Right atrium auricular region (tissue), 2 donors: ENCODE measurements around the gene ADGRG1. TPM values are rescaled to one million over a fixed set of nuclear protein-coding genes. Genes with fewer than 3 reads are reported as not detected.

Source experiments
- DNase-seq: peaks from one replicate; pipeline ENCODE4 v3.0.0-alpha.2; 2019; ENCODE audit warnings: low spot score
- H3K27ac ChIP-seq, 2 donors: fragments of 200-600 bp; sonication (generic); 1 replicate in 1 of 2; 2 replicates in 1 of 2; pipeline ENCODE4 v1.5.1; 2016 to 2019
- H3K27me3 ChIP-seq, 2 donors: fragments of 200-600 bp; sonication (generic); one replicate each; pipeline versions ENCODE4 v1.5.1 to v1.6.0; 2017 to 2019
- H3K36me3 ChIP-seq: fragments of 200-600 bp; sonication (generic); one replicate; pipeline ENCODE4 v1.5.1; 2016
- H3K4me1 ChIP-seq, 2 donors: fragments of 200-600 bp; sonication (generic); one replicate each; pipeline versions ENCODE4 v1.5.1 to v1.6.0; 2017 to 2019
- H3K4me3 ChIP-seq, 2 donors: fragments of 200-600 bp; sonication (generic); 1 replicate in 1 of 2; 2 replicates in 1 of 2; pipeline ENCODE4 v1.5.1; 2017 to 2019; ENCODE audit warnings: mild to moderate bottlenecking in 1 of 2, moderate library complexity in 1 of 2
- H3K9me3 ChIP-seq, 2 donors: fragments of 200-600 bp; sonication (generic); one replicate each; pipeline ENCODE4 v1.5.1; 2019
- total RNA-seq, 2 donors: library from RNA; depleted of rRNA; stranded (reverse); fragments of >200 nt; gene quantifications; one replicate each; pipeline ENCODE4 v1.1.0, GENCODE V29; 2016
- TF ChIP-seq, protein P1 (sequence below), 2 donors: fragments of 200-600 bp; sonication (generic); IDR thresholded peaks; one replicate each; pipeline ENCODE4 v1.5.1; 2019; ENCODE audit warnings: antibody characterized with exemption in 2 of 2

Gene ADGRG1
- total RNA-seq, 2 donors from 2014 or later = 12.6 to 25.5 TPM

DNA sequence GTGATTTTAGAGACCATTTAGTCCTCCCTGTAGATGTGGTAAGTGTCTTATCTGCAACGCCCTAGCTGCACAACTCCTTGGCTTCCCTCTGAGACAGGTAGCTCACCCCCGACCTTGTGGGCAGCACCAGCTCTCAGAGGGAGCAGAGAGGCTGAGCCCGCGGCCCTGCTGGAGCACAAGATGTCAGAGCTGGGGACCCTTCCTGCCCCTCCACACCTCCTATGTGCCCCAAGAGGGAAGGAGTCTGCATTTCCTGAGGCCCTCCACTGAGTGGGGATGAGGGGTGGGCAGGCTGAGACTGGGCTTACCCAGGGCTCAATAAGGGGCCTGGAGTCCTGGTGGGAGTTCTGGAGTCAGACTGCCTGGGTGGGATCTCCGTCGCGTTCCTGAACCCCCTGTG, 12.2 kb upstream of the ADGRG1 start:
- TF ChIP-seq, protein P1, sequence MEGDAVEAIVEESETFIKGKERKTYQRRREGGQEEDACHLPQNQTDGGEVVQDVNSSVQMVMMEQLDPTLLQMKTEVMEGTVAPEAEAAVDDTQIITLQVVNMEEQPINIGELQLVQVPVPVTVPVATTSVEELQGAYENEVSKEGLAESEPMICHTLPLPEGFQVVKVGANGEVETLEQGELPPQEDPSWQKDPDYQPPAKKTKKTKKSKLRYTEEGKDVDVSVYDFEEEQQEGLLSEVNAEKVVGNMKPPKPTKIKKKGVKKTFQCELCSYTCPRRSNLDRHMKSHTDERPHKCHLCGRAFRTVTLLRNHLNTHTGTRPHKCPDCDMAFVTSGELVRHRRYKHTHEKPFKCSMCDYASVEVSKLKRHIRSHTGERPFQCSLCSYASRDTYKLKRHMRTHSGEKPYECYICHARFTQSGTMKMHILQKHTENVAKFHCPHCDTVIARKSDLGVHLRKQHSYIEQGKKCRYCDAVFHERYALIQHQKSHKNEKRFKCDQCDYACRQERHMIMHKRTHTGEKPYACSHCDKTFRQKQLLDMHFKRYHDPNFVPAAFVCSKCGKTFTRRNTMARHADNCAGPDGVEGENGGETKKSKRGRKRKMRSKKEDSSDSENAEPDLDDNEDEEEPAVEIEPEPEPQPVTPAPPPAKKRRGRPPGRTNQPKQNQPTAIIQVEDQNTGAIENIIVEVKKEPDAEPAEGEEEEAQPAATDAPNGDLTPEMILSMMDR (IDR thresholded peaks at IDR 0.05) = no peak
- H3K27me3 ChIP-seq = no peaks in the 10 kb centered on the region
- DNase-seq = no peak

DNA sequence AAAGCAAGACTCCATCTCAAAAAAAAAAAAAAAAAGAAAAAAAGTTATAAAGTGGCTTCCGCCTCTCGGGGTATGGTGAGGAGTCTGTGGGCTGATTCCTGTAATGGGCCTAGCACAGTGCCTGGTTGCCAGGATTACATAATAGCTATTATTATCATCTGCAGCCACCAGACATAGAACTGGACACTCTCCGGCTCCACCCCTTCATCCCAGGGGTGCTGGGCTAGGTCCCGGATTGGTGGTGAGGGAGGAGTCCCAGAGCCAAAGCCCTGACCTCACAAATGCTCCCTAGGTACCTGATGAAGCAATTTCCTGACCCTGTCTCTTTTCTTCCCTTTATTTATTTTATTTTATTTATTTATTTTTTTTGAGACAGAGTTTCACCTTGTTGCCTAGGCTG, 11.6 kb upstream of the ADGRG1 start:
- Histone ChIP-seq H3K27me3 (no peaks in the 10 kb centered on the region), H3K36me3 (no peaks in the 10 kb centered on the region), H3K4me1 (no peaks in the 10 kb centered on the region), H3K27ac (no peak overlapping the region), H3K9me3 (no peaks in the 10 kb centered on the region), H3K4me3 (no peak overlapping the region)
- TF ChIP-seq, protein P1 (IDR thresholded peaks at IDR 0.05) = no peak
- DNase-seq = no peak

More for the DNA sequence above, 12.2 kb upstream of the ADGRG1 start:
- H3K4me3 ChIP-seq = no peak overlapping the region
- no peaks in the 10 kb centered on the region for H3K4me1 ChIP-seq
- no peaks in the 10 kb centered on the region for H3K36me3 ChIP-seq
- H3K27ac ChIP-seq = no peak overlapping the region
- H3K9me3 ChIP-seq = no peaks in the 10 kb centered on the region

DNA sequence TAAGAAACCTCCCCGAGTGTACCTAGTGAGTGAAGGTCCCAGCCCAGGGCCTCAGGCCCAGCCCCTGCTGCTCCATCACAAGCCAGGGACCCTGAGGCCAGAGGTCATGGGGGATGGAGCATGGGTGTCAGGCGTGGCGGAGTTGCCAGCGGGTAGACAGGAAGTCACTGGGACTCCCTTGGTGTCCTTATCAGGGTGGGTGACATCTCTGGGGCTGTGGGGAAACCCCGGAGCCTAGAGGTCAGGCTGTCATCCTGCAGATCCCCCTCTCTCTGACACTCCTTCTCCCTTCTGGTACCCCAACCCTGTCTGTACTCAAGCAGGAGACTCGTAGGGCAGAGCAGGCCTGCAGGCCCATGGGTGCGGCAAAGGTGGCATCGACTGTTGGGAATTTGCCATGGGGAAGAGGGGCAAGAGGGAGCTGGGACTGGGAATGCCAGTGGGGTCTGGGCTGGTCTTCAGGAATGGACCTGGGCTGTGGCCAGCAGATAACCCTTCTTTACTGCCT, 10.8 kb upstream of the ADGRG1 start:
- TF ChIP-seq, protein P1 (IDR thresholded peaks at IDR 0.05) = no peak
- Histone ChIP-seq H3K9me3 (no peaks in the 10 kb centered on the region), H3K27me3 (no peaks in the 10 kb centered on the region), H3K27ac (no peak overlapping the region), H3K4me1 (peaks cover 0 to 4% of the 10 kb centered on the region in 2 donors), H3K36me3 (no peaks in the 10 kb centered on the region), H3K4me3 (no peak overlapping the region)
- no peak for DNase-seq

DNA sequence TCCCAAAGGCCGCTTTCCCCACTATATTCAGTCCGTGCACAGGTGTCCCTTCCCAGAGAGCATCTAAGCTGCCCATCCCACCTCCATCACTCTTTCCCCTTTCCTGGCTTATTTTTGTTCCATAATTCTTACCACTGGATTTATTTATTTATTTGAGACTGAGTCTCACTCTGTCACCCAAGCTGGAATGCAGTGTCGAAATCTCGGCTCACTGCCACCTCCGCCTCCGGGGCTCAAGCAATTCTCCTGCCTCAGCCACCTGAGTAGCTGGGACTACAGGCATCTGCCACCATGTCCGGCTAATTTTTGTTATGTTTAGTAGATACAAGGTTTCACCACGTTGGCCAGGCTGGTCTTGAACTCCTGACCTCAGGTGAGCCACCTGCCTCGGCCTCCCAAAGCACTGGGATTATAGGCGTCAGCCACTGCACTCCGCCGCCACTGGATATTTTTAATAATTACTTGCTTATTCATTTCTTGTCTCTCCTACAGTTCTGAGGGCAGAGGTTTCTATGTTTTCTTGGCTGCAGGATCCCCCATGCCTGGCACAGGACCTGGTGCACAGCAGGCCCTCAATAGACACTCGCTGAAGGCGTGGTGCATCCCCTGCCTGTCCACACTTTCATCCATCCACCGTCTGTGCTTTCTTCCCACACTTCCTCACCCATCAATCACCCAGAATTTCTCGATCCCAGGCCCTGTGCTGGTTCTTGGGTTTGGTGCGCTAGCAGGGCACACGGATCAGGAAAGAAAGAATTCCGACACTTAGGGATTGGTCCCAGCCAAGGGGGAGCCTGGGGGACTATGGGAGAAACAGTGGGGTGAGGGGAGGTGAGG, 9.9 kb upstream of the ADGRG1 start:
- Histone ChIP-seq H3K4me3 (no peak overlapping the region), H3K27me3 (no peaks in the 10 kb centered on the region), H3K36me3 (no peaks in the 10 kb centered on the region), H3K9me3 (no peaks in the 10 kb centered on the region), H3K27ac (no peak overlapping the region), H3K4me1 (peaks cover 0 to 12% of the 10 kb centered on the region in 2 donors)
- TF ChIP-seq, protein P1 (IDR thresholded peaks at IDR 0.05) = no peak
- no peak for DNase-seq

DNA sequence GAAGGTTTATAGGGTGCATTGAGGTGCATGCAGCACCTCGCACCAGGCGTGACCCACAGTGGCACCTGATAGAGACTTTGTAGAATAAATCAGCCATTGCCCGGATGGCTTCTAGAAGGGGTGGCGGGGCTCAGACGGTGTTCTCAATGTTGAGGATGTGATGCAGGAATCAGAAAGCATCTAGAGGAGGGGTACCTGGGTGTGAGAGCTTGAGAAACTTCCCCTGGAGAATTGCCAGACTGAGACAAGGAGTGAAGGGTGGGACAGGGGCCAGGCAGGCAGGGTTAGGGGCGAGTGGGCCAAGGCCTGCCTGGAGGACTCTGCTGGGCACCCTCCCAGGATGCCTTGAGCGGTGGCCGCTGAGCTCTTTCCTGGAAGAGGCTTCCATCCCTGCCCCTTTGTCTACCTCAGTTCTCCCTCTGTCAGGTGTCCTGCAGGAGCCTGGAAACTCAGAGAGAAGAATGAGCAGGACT, 9.3 kb upstream of the ADGRG1 start:
- no peak overlapping the region for H3K4me3 ChIP-seq
- no peaks in the 10 kb centered on the region for H3K27me3 ChIP-seq
- H3K4me1 ChIP-seq = peaks cover 0 to 18% of the 10 kb centered on the region in 2 donors
- no peak for DNase-seq
- no peaks in the 10 kb centered on the region for H3K9me3 ChIP-seq
- TF ChIP-seq, protein P1 (IDR thresholded peaks at IDR 0.05) = no peak
- H3K36me3 ChIP-seq = no peaks in the 10 kb centered on the region
- H3K27ac ChIP-seq = no peak overlapping the region
